GM23338 (cell line): ENCODE data around the gene GRK5. TPM values are rescaled to one million over a fixed set of nuclear protein-coding genes. Genes with fewer than 3 reads are reported as not detected.
"Not testable (repeated sequence)": the region's sequence is repeated elsewhere in the genome, so short reads cannot be mapped to it uniquely, and the experiment has no call there.

ENCODE experiments used
- ATAC-seq: fragments of 200-7000 bp; cut with Tn5 transposase; 3 replicates; pipeline ENCODE4 v1.9.1; 2020
- DNase-seq: peaks from one replicate; pipeline ENCODE4 v3.0.0-alpha.2; 2015; ENCODE audit warnings: low spot score
- H2AFZ ChIP-seq: fragments of 200-600 bp; sonication (generic); 2 replicates; pipeline ENCODE4 v1.8.0; 2016; ENCODE audit warnings: antibody characterized with exemption, mild to moderate bottlenecking, moderate library complexity
- H3F3A ChIP-seq: fragments of 200-600 bp; sonication (generic); replicated peaks from 2 replicates; pipeline ENCODE4 v1.8.0; 2017; ENCODE audit warnings: antibody characterized with exemption, mixed run types, low read depth
- H3K27ac ChIP-seq: fragments of 200-600 bp; sonication (generic); 2 replicates; pipeline ENCODE4 v1.6.1; 2016; ENCODE audit warnings: low read depth
- H3K27me3 ChIP-seq: fragments of 200-600 bp; sonication (generic); 2 replicates; pipeline ENCODE4 v1.8.0; 2016; ENCODE audit warnings: mild to moderate bottlenecking, mixed run types, moderate library complexity; ENCODE audit not compliant: insufficient read depth
- H3K36me3 ChIP-seq: fragments of 200-600 bp; sonication (generic); 2 replicates; pipeline ENCODE4 v1.8.0; 2016; ENCODE audit warnings: mild to moderate bottlenecking; ENCODE audit not compliant: insufficient read depth
- H3K4me1 ChIP-seq: fragments of 200-600 bp; sonication (generic); 2 replicates; pipeline ENCODE4 v1.8.0; 2016; ENCODE audit warnings: mild to moderate bottlenecking, moderate library complexity; ENCODE audit not compliant: insufficient read depth
- H3K4me2 ChIP-seq: fragments of 200-600 bp; sonication (generic); 2 replicates; pipeline ENCODE4 v1.7.1; 2017; ENCODE audit warnings: mixed run types
- H3K4me3 ChIP-seq: fragments of 200-600 bp; sonication (generic); 2 replicates; pipeline ENCODE4 v1.6.1; 2016; ENCODE audit warnings: mixed run types
- H3K79me2 ChIP-seq: fragments of 200-600 bp; sonication (generic); replicated peaks from 2 replicates; pipeline ENCODE4 v1.8.0; 2017; ENCODE audit warnings: mild to moderate bottlenecking; ENCODE audit not compliant: insufficient read depth
- H3K9me2 ChIP-seq: fragments of 200-600 bp; sonication (generic); 2 replicates; pipeline ENCODE4 v1.8.0; 2017; ENCODE audit not compliant: insufficient read depth
- H4K20me1 ChIP-seq: fragments of 200-600 bp; sonication (generic); replicated peaks from 2 replicates; pipeline ENCODE4 v1.8.0; 2017; ENCODE audit warnings: mild to moderate bottlenecking; ENCODE audit not compliant: insufficient read depth
- H3K27ac Mint-ChIP-seq: 2 replicates; pipeline ENCODE4 v1.8.0; 2020; ENCODE audit warnings: inconsistent platforms, mild to moderate bottlenecking, moderate library complexity, mixed read lengths
- H3K27me3 Mint-ChIP-seq: 3 replicates; pipeline ENCODE4 v1.8.0; 2022; ENCODE audit warnings: low read depth, mild to moderate bottlenecking, moderate library complexity, mixed read lengths, inconsistent platforms; ENCODE audit not compliant: insufficient read depth, poor library complexity
- H3K36me3 Mint-ChIP-seq: 3 replicates; pipeline ENCODE4 v1.8.0; 2021; ENCODE audit warnings: low read depth, mild to moderate bottlenecking, inconsistent platforms, moderate library complexity, mixed read lengths
- H3K4me1 Mint-ChIP-seq: 3 replicates; pipeline ENCODE4 v1.8.0; 2020; ENCODE audit warnings: mild to moderate bottlenecking, inconsistent platforms, mixed read lengths
- H3K4me3 Mint-ChIP-seq: 3 replicates; pipeline ENCODE4 v1.8.0; 2021; ENCODE audit warnings: moderate library complexity, mild to moderate bottlenecking, inconsistent platforms, mixed read lengths
- H3K9me3 Mint-ChIP-seq: 3 replicates; pipeline ENCODE4 v1.8.0; 2020; ENCODE audit warnings: moderate library complexity, mild to moderate bottlenecking, inconsistent platforms, mixed read lengths
- CREB1 ChIP-seq: fragments of 250-450 bp; sonication (Bioruptor Pico); IDR thresholded peaks from 2 replicates; pipeline ENCODE4 v1.5.0; 2020; ENCODE audit warnings: low read depth, mild to moderate bottlenecking, moderate library complexity
- EZH2 ChIP-seq: fragments of 200-600 bp; sonication (generic); IDR thresholded peaks from one replicate; pipeline ENCODE4 v1.8.0; 2017; ENCODE audit warnings: antibody characterized with exemption, mild to moderate bottlenecking, low read depth; ENCODE audit not compliant: unreplicated experiment
- JUNB ChIP-seq: IDR thresholded peaks from one replicate; pipeline ENCODE4 v1.6.1; 2016; ENCODE audit warnings: antibody characterized with exemption; ENCODE audit not compliant: unreplicated experiment
- NANOG ChIP-seq: IDR thresholded peaks from 2 replicates; pipeline ENCODE4 v1.6.1; 2016; ENCODE audit warnings: antibody characterized with exemption, borderline replicate concordance
- POLR2AphosphoS5 ChIP-seq: IDR thresholded peaks from 2 replicates; pipeline ENCODE4 v1.6.1; 2016; ENCODE audit warnings: antibody characterized with exemption, low read depth
- STAT1 ChIP-seq: IDR thresholded peaks from one replicate; pipeline ENCODE4 v1.6.1; 2016; ENCODE audit warnings: antibody characterized with exemption; ENCODE audit not compliant: unreplicated experiment
- ZNF331 ChIP-seq: fragments of 250-450 bp; sonication (Bioruptor Pico); IDR thresholded peaks from 2 replicates; pipeline ENCODE4 v1.5.0; 2020; ENCODE audit warnings: low read depth, mild to moderate bottlenecking, moderate library complexity
- polyA plus RNA-seq: library from polyadenylated mRNA; unstranded; fragments of >200 nt; fragmentation: Nextera tagmentation; extraction: Ambion mirVana; gene quantifications from 2 replicates; pipeline ENCODE4 v1.2.1, GENCODE V29; 2016
- total RNA-seq: library from RNA; depleted of rRNA; stranded (reverse); fragments of >200 nt; shearing (Covaris generic); gene quantifications from 2 replicates; pipeline ENCODE4 v1.2.3, GENCODE V29; 2014
- TF ChIP-seq, protein P1 (sequence below), 2 experiments: fragments of 200-600 bp in 1 of 2; sonication (generic) in 1 of 2; conservative IDR thresholded peaks; 2 replicates each; pipeline versions ENCODE4 v1.5.1 to v1.6.1; 2016 to 2017; ENCODE audit warnings: antibody characterized with exemption in 2 of 2, low read depth in 2 of 2, mild to moderate bottlenecking in 2 of 2, moderate library complexity in 1 of 2

Gene GRK5
- total and polyA plus RNA-seq, 2 experiments from 2014 or later: 0.53 to 2.0 TPM

GRCh38 chr10:119431773-119432135 is 224.4 kb downstream of the GRK5 start (continued):
- TF ChIP-seq, protein P1, sequence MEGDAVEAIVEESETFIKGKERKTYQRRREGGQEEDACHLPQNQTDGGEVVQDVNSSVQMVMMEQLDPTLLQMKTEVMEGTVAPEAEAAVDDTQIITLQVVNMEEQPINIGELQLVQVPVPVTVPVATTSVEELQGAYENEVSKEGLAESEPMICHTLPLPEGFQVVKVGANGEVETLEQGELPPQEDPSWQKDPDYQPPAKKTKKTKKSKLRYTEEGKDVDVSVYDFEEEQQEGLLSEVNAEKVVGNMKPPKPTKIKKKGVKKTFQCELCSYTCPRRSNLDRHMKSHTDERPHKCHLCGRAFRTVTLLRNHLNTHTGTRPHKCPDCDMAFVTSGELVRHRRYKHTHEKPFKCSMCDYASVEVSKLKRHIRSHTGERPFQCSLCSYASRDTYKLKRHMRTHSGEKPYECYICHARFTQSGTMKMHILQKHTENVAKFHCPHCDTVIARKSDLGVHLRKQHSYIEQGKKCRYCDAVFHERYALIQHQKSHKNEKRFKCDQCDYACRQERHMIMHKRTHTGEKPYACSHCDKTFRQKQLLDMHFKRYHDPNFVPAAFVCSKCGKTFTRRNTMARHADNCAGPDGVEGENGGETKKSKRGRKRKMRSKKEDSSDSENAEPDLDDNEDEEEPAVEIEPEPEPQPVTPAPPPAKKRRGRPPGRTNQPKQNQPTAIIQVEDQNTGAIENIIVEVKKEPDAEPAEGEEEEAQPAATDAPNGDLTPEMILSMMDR (conservative IDR thresholded peaks at IDR 0.05; ENCODE audit: low read depth in 2 of 2): no peak
- TF ChIP-seq EZH2: no peak
- no peak for TF ChIP-seq JUNB
- no peak for TF ChIP-seq ZNF331
- no peak for TF ChIP-seq NANOG

DNA sequence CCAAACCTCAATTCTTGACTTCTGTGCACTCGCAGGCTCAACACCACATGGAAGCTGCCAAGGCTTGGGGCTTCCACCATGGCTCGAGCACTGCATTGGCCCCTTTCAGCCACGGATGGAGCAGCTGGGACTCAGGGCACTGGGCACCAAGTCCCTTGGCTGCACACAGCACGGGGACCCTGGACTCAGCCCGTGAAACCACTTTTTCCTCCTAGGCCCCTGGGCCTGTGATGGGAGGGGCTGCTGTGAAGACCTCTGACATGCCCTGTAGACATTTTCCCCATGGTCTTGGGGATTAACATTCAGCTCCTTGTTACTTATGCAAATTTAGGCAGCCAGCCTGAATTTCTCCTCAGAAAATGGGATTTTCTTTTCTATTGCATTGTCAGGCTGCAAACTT is 227.6 kb downstream of the GRK5 start:
- H3K4me3 Mint-ChIP-seq, H3K27me3 ChIP-seq, H3K27ac ChIP-seq, H3K27me3 Mint-ChIP-seq, H3K4me2 ChIP-seq, ATAC-seq, H2AFZ ChIP-seq, H4K20me1 ChIP-seq, H3K27ac Mint-ChIP-seq, H3K4me3 ChIP-seq, H3F3A ChIP-seq, H3K4me1 Mint-ChIP-seq, DNase-seq, H3K4me1 ChIP-seq, H3K36me3 ChIP-seq, H3K79me2 ChIP-seq, H3K9me2 ChIP-seq: not testable (repeated sequence)
- peaks cover 30% of the 10 kb centered on the region for H3K9me3 Mint-ChIP-seq
- H3K36me3 Mint-ChIP-seq: peaks cover 26% of the 10 kb centered on the region

GRCh38 chr10:119438717-119439116 is 231.3 kb downstream of the GRK5 start:
- Histone ChIP-seq H4K20me1 (no peaks in the 10 kb centered on the region), H2AFZ (no peak overlapping the region), H3K9me2 (no peaks in the 10 kb centered on the region), H3K79me2 (no peaks in the 10 kb centered on the region), H3K4me1 (no peaks in the 10 kb centered on the region), H3K27ac (no peak overlapping the region), H3K4me2 (no peak overlapping the region), H3K36me3 (no peaks in the 10 kb centered on the region), H3K4me3 (no peak overlapping the region), H3F3A (no peaks in the 10 kb centered on the region), H3K27me3 (no peaks in the 10 kb centered on the region)
- Mint-ChIP-seq H3K4me3 (no peak overlapping the region), H3K27ac (no peak overlapping the region), H3K9me3 (peaks cover 27% of the 10 kb centered on the region), H3K4me1 (no peaks in the 10 kb centered on the region; the same call in 2 of the 3 replicates), H3K36me3 (peaks cover 21% of the 10 kb centered on the region), H3K27me3 (peaks cover 14% of the 10 kb centered on the region)
- ATAC-seq: no peak
- TF ChIP-seq JUNB: no peak
- TF ChIP-seq CREB1 (CRISPR knock-in tag): no peak
- TF ChIP-seq STAT1: no peak
- TF ChIP-seq EZH2: no peak
- TF ChIP-seq, protein P1 (conservative IDR thresholded peaks at IDR 0.05; ENCODE audit: low read depth in 2 of 2): no peak
- TF ChIP-seq POLR2AphosphoS5: no peak
- DNase-seq: no peak
